GM18526 (cell line): ENCODE measurements around the gene MEN1.

ENCODE experiments used
- POLR2A ChIP-seq: IDR thresholded peaks from 3 replicates; pipeline ENCODE4 v1.6.1; 2011; ENCODE audit not compliant: insufficient read length; ENCODE audit errors: extremely low read depth

Gene MEN1

DNA sequence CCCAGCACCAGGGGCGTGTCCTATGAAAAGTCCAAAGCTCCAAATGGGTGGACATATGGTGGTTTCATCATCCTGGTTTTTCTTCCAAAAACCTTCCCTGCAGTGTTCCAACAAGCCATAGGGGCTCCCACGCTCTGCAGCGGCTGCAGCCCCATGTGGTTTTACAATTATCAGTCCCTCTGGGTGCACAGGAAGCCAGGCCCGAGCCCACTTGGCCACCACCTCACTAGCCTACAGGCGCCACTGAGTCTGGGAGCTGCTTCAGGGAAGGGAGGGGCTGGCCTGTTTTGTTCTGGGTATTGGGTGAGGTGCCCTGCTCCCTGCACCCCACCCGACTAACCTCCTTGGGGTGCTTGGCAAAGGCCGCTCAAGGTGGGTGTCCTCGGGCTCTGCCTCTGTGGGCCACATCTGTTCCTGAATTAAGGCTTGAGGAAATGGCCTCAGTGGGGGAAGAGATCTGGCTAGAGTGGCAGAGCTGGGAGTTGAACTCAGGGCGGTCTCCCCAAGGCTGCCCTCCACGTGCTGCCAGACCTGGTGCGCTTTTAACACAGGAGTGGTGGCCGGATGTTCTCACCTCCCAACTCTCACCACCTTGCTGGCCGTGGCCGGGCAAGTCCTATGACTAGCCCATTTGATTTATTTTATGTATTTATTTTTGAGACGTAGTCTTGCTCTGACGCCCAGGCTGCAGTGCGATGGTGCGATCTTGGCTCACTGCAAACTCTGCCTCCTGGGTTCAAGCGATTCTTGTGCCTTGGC lies 39.4 kb upstream of the MEN1 start:
- no peak for TF ChIP-seq POLR2A

DNA sequence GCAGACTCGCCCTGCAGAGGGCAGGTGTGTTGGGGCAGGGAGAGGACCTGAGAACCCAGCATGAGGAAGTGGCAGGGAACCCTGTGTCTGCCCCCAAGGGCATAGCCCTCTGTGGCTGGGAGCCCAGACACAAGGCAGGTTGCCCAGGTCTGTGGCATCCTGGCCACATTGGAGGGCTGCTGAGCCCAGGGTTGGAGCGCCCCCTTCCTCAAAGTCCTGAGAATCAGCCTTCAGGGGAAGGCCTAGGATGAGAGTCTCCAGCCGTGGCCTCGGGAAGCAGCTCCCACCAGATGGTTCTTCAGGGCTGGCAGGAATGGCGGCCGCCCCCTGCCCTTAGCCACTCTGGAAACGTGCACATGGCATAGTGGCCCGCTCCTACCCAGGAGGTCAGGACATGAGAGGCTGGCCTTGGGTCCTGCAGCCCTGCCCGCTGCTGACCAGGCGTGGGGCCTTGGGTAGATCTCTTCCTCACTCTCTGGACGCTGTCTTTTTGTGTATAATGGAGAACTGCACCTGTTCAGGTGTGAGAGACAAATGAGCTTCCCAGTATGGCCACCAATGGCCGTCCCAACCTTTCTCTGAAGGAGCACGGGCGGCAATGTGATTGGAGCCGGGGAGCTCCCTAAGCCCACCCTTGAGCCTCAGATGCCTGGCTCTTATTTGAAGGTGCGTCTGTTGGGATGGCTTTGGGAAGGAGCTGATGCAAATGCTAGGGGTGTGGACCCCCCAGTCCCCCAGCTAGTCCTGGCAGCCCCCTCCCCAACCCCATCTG lies 38.7 kb upstream of the MEN1 start:
- peak; percentile 27 for TF ChIP-seq POLR2A

DNA sequence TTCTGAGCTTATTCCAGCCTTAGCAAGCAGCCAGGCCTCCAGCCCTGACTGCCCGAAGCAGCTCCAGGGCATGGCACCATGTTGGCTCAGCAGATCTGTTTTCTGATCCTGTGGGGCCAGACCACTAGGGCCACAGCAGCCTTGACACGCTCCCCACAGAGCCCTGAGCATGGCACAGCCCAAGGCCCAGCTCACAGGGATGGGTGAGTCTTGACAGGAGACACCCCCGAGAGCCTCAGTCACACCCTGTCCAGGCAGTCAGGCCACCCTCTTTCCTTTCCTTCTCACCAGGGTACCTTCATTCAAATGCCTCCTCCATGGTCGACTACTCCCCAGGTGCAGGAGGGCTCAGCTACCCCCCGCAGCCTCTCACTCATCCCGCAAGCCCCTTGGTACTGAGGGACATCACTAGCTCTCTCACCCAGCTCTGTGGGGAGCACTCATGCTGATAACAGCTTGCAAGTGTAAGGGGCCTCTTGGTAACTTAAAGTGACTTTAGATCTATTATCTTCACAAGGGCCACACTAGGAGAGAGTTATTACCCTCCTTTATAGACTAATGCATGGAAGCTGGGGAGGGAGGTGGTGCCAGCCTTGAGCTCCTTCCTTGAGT lies 38.0 kb upstream of the MEN1 start:
- TF ChIP-seq POLR2A = no peak

DNA sequence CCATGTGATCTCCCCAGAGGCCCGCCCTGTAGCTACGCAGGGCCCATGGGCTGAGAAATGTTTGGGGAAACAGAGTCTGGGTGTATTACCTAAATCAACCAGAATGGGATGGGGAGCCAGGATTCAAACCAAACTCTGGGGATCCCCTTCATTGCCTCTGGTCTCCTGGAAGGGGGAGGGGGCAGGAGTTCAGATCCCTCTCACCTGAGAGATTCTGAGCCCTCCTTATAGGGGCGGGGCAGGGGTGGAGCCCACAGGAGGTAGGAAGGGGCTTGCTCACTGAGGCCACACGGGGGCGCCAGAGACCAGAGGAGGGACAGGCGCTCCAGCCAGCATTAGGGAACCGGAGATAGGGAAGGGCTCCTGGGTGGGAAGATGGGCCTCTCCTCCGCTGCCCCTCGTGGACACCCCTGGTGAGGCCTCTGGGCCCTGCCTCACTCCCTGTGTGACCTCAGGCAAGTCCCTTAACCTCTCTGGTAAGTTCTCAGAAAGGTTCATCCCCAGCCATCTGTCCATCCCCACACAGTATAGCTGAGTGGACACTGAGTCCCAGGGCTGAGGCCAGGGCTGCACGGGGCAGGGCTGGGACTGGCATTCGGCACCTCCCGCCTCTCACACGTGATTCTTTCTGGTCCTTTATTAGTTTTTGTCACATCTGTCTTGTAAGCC lies 36.8 kb upstream of the MEN1 start:
- no peak for TF ChIP-seq POLR2A

DNA sequence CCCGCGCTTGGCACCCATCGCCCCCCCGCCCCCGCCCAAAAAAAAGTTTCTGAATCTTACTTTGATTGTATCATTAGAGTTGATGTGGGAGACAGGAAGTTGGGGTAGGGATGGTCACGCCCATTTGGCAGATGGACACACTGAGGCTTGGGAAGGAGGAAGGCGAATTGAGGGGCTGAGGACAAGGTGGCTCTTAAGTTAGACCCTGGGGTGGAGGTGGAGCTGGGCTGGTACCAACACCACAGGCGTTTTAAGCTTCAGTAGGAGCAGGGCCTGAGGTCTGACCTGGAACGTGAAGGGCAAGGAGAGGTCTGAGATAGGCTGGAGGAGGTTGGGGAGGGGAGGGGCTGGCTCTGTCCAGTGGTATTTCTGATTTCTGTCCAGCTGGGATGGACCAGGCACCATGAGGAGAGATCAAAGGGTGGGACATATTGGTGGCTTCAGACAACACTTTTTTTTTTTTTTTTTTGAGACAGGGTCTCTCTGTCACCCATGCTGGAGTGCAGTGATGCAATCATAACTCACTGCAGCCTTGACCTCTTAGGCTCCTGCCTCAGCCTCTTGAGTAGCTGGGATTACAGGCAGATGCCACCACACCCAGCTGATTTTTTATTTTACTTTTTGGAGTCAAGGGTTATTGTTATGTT lies 34.9 kb upstream of the MEN1 start:
- TF ChIP-seq POLR2A = no peak

DNA sequence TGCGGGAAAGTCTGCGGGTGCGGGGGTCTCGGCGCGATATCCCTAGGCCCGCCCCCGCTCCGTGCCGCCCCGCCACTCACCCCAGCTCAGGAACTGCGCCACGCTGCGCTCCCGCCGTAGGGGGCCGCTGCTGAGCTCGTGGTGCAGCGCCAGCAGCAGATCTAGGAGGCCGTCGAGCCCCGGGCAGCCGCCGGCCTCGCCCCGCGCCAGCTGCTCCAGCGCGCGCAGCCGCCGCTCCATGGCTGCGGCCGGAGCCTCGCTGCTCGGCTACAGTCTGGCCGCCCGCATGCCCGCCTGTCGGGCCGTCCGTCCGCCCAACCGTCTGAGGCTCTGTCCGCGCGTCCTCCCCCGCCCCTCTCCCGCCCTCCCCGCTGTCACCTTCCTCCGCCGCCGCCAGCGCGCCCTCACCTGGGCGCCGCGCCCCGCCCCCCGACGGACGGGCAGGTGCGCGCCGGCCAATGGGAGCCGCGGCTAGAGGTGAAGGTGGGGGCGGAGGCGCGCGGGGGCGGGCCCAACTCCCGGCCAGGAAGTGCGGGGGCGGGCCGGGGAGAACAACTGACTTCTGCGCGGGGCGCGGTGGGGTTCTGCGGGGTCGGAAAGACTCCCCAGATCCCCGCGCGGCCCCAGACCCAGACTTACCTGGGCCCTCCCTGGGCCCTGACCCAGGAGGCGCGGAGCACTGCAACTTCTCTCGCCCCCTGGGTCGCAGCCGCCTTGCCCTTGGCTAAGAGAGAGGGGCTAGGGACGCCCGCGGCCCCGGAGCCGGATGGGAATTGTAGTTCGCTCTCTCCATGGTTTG lies 34.2 kb upstream of the MEN1 start, which contains the start of gene CDC42BPG:
Gene CDC42BPG, minus strand, starts transcription at position 324 of the 799 bp plus-strand sequence. Its CDS starts 84 bp downstream, at position 240.
- no peak for TF ChIP-seq POLR2A

DNA sequence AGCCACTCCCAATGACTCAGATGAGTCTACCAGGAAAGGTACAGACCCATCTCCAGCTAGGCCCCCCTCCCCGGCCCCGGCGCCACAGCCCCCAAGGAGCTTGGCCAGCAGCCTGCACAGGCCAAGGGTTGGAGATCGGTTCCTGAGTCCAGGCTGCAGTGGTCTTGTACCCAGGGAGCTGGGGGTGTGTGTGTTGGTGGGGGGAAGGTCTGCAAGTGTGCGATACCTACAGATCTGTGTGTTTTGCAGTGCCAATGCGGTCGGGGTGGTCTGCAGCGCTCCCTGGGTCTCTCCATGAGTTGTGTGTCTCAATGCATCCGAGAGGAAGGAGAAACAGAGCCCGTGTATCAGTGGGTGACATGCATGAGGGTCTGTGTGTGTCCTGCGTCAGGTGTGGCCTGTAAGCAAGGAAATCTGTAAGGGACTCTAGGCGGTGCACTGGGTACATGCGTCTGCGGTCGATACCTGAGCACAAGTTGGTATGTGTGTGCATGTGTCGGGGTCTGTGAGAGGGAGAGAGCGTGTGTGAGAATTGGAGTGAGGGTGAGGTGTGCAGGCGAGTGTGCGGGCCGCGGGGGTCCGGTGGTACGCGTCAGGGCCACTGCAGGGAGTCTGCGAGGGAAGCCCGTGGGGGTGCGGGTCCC lies 33.5 kb upstream of the MEN1 start:
- TF ChIP-seq POLR2A = no peak

DNA sequence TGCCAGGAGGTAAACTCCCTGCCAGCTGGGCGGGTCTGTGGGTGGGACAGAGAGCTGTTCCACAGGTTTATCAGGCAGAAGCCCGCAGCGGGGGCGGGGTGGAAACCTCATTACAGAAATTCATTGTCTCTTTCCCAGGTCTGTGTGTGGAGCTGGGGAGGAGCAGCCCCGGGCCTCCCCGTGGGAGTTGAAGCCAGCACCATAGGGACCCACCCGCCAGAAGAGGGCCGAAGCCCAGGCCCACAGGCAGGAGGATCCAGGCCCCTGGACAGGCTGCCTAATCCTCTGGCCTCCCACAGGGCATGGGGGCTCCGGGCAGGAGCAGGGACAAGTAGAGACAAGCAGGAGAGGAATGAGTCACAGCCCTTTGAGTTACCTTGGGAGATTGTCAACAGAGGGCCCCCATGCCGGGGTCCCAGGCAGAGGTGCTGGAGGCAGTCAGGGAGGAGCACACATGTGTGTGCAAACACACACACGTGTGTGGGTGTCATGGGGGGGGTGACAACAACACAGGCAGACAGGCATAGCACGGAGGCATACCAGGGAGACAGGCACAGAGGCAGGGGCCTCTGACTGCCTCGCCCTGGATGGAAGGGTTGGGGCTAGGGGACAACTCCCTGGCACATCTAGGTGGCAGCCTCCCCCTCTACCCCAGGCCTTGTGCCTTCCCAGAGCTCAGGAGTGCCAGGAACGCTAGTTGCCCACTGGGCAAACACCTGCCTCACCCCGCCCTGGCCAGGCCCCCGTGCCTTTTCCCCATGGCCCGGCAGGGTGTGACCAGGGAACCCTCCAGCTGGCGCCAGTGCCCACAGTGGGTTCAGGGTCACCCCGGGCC lies 32.7 kb upstream of the MEN1 start:
- TF ChIP-seq POLR2A = no peak

DNA sequence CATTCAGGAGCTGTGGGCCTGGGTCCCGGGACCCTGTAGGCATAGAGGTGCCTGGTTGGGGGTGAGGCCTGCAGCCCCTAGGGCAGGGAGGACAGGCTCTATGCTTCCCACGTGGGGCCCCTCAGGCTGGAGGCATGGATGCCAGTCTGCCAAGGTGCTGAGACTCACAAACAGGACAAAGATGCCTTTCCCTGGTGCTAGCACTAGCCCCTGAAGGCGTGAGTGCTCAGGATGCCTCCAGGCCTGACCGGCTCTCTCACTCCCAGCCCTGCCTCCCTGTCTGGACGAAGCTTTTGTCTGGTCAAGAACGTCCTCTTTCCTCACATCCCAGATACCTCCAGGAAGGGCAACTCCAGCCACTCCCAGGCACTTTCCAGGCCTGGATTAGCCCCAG lies 32.0 kb upstream of the MEN1 start:
- no peak for TF ChIP-seq POLR2A

DNA sequence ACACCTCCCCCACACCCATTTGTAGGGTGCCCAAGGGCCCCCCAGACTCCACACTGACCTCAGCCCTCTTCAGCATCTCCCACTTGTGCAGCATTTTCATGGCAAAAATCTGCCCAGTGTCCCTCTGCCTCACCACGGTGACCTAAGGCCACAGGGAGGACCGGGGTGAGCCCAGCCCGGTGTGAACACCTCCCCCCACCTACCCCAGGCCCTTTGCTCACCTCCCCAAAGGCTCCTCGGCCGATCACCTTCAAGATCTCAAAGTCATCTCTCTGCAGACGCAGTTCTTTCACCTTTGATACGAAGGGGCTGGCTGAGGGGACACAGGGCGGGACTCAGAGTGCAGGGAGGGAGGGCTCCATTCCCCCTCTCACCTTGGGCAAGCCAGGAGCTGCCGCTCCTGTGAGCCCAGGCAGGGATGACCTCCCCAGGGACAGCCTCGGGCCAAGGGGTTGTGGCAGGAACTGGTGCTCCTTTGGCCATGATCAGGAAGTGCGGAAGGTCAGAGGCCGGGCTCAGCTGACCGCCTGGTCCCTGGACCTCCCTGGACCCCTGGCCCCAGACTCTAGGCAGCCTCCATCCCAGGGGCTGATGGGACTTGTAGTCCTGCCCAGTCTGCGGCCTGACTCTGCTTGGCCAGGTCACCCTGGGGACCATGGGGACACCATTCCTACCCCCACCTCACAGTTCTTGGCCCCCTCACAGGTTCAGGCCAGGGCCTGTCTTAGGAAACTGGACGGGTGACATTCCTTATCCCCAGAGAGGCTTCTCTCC lies 31.4 kb upstream of the MEN1 start:
- no peak for TF ChIP-seq POLR2A

DNA sequence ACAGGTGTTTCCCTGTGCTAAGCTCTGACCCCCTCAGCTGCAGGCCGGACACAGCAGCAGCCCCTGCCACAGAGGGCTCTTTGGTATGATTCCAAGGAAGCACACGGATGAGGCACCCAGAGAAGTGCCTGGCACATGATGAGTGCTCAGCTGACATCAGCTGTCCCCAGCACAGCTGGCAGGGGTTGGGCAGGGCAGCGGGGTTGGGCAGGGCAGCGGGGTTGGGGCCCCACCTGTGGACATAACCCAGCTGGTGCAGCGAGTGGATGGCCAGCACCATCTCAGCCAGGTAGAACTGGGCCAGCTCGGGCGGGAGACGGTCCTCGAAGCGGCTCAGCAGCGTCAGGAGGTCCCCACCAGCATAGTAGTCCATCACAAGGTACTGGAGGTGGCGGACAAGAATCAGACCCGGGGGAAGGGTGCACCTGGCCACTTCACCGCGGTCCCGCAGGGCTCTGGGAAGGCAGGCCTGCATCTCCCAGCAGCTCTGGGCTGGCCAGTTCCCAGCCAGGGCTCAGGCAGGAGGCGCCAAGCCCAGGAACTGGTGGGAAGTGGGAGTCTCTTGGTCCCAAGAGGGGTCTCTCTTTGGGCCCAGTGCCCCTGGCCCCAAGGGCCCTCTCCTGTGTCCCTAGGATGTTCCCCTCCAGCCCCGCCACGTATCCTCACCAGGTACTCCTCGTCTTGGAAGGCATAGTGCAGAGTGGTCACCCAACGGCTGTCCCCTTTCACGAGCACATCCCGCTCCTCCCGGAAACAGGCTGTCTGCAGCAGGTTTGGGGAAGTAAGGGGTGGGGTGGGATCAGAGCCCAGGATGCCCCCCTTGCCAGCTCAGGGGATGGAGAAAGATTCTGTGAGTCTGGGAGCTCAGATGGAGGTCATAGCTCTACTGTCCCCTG lies 29.8 kb upstream of the MEN1 start:
- TF ChIP-seq POLR2A = no peak
